GM19099 (cell line): ENCODE data around the gene INPP4B.

Experiments
- POLR2A ChIP-seq: IDR thresholded peaks from 3 replicates; pipeline ENCODE4 v1.6.1; 2011; ENCODE audit warnings: low read depth; ENCODE audit not compliant: insufficient read length; ENCODE audit errors: extremely low read depth

INPP4B gene

DNA sequence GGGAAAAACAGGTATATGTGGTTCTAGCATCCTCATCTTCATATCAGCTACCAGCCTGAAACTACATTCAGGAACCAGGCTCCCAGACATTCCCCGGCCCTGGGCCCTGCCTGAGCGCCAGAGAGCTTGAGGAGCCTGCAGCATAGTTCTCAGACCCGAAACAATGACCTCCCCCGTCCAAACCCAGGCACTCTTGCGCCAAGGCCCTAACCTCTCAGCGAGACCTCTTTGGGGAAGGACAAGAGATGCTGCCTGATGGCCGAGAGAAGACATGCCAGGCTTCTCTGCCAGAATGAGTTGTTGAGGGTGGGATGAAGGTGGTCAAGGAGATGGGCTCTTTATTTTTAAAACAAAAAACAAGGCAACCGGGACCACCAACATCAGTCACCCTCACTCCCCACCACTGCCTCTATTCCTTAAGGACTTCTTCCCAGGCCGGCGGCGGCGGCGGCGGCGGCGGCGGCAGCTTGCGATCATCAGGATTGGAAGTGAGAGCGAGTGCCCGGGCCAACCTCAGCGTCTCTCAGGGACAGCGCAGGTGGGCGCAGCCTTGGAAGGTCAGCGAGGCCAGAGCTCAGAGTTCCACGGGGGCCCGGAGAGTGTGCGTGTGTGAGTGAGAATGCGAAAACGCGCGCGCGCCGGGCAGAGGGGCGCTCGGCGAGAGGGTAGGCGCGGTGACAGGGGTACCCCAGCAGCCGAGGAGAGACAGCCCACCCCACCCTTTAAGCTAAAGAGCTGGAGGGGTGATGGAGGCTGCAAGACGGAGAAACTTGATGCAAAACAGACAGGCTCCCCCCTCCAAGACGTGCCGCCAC is 601 bp downstream of the INPP4B start:
- TF ChIP-seq POLR2A: no peak

DNA sequence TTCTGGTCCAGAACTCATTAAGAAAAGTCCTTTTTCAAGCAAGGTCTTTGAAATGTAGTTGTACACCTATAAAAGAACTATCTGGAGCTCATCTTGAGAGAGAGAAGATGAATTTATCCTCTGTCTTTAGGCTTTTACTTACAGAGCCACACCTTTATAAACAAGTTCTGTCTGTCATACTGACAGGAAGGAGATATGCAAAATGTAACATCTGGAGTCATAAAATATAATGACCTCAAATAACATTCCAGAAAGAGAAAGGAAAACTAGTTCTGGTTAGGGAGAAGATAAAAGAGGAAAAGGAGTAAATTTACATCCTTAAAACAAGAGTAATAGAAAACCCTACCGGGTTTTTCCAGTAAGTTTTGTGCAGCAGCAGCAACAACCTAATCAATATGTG is 1.3 kb downstream of the INPP4B start:
- no peak for TF ChIP-seq POLR2A

DNA sequence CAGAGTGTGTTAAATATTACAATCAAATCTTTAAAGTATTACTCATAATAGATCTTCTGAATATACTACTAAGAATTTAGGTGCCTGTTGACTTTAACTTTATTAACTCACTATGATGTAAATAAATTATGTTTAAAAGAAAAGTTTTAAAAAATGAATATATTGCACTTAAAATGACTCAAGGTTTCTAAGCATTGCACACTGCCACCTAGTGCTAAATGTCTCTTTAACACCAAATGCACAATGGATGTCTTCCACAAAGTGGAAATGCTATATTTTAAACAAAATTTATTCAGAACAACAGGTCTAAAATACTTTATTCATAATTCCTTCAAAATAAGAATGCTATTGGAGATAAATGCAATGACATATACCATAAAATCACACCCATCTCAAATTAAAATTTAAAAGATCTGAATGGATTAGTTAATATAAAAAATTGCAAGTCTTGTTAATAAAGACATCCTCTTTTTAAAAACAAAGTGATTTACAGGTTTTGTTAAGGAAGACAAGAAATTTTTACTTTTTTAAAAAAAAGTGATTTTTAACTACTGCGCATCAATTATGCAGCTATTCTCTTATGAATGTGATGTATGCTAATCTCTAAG is 5.5 kb downstream of the INPP4B start:
- no peak for TF ChIP-seq POLR2A

DNA sequence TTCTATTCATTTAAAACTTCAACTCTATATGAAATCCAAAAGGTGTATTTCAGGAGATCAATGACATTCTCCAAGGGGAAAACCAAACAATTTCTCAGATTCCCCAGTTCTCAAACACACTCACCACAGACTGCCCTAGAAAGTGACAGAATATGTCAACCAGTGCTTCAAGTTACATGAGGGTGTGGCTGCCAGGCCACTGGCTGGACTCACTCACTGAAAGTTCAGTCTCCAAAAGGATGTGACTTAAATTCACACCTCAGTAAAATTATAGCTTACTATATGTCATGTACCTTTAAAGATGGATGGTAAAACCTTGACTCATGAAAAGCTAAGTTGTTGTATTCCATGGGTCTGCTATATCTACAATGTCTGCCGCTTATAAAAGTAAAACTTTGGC is 7.3 kb downstream of the INPP4B start:
- TF ChIP-seq POLR2A: no peak

DNA sequence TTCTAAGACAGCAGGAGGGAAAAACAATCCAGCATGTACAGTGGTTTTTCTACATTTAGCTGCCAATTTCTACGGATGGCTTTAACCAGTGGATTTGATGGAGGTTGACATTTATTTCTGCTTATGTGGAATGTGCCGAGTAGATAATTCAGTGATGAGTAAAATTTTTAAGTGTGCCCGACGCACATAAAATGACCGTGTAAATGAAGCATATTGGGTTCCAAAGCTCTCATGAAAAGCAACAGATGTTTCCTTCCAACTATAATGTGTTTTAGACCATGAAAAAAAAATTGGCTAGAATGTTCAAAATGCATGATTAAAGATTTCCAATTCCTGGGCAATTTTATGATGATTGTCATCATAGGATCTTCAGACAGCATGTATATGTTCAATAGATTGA is 14.1 kb downstream of the INPP4B start:
- no peak for TF ChIP-seq POLR2A

DNA sequence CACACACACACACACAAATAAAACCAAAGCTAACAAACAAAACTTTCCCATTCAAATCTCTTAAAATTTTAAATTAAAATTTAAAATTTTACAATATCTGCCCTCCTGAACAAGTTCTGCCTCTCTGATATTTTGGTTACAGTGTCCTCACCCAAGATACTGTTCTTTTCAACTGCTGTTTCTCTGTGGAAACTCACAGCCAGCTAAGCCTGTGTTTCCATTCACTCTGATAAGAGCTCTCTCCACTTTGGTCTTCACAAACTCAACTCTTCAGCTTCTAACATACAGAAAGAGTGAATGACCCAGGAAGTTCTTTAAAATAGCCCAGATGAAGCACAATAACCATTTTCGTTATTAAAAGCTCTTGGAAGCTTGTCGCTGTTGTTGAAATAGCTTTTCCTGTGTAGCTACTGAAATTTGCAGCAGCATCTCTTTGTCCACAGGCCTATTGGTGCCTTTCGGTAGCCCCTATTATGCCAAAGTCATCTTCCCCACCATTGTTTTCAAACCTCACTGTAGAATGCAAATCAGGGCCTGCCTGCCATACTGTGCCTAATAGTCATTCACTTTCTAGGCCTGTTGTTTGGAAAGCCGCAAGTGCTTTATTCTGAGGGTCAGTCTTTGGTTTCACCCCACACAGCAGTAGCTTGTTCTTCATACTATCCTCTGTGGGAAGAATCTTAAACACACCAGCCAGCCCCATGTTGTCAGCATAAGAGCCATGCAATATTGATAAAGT is 19.4 kb downstream of the INPP4B start:
- TF ChIP-seq POLR2A: no peak

DNA sequence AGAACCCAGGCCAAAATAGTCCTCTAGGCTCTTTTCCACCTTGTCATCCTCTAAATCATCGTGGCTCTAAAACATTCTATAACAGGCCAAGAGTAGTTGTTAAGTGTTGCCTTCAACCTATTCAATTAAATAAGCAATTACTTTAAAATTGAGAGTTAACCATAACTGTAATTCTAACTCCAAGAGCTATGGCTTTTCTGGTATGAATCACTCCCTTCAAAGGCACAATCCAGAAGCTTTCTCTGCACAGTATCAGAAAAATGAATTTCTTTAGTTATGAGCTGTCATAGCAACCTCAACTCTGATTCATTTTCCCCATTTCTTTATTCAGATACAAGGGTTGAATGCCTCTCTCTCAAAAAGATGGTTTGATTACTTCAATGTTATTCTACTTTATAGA is 21.7 kb downstream of the INPP4B start:
- no peak for TF ChIP-seq POLR2A

DNA sequence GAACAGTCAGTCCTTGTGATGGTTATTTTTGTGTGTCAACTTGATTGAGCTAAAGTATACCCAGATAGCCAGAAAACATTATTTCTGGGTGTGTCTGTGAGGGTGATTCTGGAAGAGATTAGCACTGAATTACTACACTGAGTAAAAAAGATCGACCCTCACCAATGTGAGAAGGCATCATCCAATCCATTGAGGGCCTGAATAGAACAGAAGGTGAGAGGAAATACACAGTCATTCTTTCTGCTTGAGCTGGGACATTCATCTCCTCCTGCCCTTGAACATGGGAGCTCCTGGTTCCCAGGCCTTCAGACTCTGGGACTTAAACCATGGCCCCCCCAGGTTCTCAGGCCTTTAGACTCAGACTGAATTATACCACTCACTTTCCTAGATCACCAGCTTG is 22.3 kb downstream of the INPP4B start:
- TF ChIP-seq POLR2A: no peak

DNA sequence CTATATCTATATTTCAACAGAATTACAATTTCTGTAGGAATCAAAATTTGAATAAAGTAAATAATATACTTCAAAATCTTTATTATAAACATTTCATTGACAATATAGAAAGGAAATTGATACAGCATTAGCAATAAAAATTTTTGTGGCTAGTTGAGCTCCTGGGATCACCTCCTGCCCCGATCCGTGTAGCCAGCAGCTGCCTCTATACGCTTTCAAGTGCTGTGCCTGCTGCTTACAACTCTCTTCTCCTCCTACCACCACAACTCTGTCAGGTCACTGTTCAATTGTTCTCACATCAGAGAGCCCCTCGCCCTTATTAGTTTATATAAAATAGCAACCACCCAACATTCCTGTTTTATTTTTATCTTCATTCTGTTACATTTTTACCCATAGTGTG is 27.6 kb downstream of the INPP4B start:
- TF ChIP-seq POLR2A: no peak

DNA sequence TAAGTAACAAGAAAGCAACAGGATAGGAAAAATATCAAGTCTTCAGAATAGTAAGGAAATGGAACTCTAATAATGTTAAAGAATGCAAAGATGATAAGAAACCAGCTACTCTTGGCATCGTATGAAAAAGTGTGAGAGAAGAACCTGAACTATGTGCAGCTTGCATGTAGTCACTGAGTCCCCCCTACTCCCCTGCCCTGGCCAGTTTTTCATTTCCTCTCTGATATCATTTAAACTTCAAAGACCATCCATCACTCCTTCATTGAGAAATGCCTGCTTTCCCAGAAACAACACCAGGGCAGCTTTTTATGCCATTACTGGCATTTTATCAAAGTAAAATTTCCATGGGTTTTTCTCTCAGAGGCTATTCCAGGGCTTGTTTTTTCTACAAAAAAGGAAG is 28.1 kb downstream of the INPP4B start:
- no peak for TF ChIP-seq POLR2A

DNA sequence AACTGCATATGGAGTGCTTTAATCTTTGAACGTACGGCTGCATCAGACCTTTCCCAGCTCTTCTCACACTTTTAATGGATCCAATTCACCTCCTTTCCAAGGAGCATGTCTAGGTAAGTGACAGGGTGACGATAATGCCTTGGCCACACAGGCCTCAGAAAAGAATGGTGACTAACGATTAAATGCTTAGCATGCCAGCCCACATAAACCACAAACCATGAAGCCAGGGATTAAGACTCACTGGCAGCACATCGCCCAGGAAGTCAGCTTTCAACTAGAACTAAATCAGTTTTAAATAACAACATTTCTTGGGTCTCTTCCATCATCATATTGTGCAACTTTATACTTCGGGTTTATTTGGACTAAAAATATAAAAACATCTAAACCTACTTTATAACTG is 28.7 kb downstream of the INPP4B start:
- no peak for TF ChIP-seq POLR2A

DNA sequence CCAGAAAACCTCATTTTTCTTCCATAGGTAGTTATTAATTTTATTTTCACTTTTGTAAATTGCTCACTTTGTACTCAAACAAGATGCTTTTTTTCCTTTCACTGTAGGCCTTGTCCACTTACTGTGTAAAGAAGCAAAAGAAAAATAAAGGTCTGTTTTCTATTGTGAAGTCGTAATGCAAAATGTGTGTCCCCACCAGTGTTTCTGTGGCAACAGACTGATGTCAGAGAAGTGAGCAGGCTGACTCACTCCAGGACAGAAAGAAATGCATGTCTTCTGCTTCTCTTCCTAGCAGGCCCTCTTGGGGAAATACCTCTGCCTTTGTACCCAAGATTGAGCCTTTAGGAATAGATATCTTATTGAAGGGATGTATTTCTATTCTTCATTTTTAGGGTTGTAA is 30.3 kb downstream of the INPP4B start:
- TF ChIP-seq POLR2A: no peak

DNA sequence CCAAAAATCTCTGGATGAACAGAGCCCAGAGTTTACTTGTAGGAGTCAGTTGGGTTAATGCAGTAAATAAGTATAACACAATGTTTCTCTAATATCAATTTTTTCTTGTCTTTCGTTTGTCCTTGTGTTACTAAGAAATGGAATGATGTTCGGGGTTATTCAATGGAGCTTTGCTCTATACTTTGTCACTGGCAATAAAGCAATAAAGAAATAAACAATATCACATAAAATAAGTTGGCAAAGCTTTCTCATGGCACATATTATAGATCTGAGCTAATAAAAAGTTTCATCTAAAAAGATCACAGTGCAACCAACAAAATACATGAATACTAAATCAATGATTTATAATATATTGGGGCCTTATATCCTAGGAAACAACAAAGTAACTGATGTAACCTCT is 32.7 kb downstream of the INPP4B start:
- TF ChIP-seq POLR2A: no peak

DNA sequence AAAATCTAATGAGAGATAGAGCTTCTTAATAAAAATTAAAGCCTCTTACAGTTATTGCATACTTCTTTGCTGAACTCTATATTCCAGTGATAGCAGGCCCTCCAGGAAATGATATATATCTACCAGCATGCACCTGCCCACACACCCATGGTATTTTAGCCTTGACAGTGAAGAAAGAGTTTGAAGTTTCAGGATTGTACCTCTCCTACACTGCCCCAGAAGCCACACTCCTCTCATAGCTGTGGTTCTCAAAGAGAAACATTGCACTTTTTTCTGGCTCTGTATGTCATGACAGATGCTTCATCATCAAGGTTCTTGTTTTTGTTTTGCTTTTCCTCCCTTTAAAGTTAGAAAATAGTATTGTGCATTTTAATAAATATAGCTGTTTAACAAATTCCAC is 34.0 kb downstream of the INPP4B start:
- no peak for TF ChIP-seq POLR2A

DNA sequence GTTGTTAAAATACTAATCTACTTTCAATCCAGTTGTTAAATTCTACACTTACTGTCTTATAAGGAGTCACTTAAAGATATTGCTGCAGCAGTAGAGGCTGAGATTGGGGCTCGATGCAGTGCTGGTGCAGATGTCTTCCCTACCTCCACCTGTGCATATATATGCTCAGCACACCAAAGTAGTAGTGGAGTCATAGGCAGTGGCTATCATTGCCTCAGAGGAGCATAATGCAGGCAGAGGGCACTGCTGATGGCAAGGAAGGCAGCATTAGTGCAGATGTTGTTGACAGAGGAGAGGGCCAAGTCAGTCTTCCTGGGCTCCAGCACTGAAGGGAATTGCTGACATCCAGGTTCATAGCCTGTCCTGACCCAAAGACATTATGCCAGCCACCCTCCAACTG is 35.1 kb downstream of the INPP4B start:
- no peak for TF ChIP-seq POLR2A

DNA sequence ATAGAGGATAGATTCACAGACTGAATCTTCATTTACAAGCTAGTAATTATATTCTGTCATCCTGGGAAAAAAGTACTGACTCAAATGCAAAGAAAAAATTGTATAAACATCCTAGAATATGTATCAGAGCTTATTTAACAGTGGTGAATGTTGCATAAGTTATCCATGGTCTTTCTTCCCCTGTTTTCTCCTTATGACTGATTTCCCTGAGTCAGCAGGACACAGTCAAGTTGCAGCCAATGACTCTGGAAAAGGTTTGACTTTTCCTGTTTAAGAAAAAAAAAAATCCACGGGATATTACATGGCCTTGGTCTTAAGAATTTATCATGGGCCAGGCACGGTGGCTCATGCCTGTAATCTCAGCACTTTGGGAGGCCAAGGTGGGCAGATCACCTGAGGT is 36.5 kb downstream of the INPP4B start:
- TF ChIP-seq POLR2A: no peak

DNA sequence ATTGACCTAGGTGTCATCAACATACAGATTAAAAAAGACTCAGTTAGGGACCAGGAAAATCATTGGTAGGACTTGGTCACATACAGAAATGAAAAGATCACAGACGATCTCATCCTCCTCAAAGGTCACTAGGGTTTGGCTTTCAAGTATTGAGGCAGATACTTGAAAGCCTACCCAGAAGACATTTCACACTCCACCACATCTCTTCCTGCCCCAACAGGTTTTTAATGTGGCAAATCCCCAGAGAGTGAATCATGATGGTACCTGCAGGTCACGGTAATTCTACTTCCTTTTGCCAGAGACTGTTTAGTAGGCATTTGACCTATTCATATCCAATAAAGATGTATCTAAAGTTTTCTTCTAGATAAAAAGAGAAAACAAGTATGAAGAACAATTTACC is 44.1 kb downstream of the INPP4B start:
- no peak for TF ChIP-seq POLR2A

DNA sequence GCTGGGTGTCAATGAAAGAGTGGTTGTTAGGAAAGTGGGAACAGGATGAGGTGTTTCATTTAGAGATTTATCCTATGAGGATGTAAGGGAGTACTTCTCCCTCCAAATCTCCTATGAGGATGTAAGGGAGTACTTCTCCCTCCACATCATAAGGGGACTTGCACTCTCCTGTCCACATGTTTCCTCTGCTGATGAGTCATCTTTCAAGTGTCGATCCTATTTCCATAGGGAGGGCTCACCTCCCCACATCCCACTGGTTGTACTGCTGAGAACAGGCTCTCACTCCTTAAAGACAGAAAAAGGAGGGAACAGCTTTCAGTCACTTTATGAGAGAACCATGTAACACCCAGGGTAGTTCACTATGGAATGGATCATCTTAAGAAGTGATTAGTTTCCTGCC is 65.0 kb downstream of the INPP4B start:
- TF ChIP-seq POLR2A: no peak
